K562 (cell line): ENCODE measurements around the gene POLK. TPM values are rescaled to one million over a fixed set of nuclear protein-coding genes. Genes with fewer than 3 reads are reported as not detected.
A peak's percentile ranks its signal among the peaks of the same experiment; 100 is the strongest.
"Not testable (repeated sequence)": the region's sequence is repeated elsewhere in the genome, so short reads cannot be mapped to it uniquely, and the experiment has no call there.

ENCODE experiments used
- ATAC-seq: fragments of 200-7000 bp; cut with Tn5 transposase; 3 replicates; pipeline ENCODE4 v1.9.1; 2020; ENCODE audit warnings: moderate library complexity
- BruUV-seq: library from RNA; stranded (reverse); fragments of 400-500 nt; replicated peaks from 2 replicates; lab custom pipeline; 2021; lab: Mats Ljungman, UMichigan
- CTCF ChIA-PET: fragments of 300-600 bp; formaldehyde crosslinking; extraction: SDS; loops from one replicate; lab custom pipeline; 2021; ENCODE audit warnings: low intra/inter-chr PET ratio; lab: Yijun Ruan, JAX
- POLR2A ChIA-PET: fragments of 300-600, 350-650 bp; sonication (Branson Sonifier 250); formaldehyde crosslinking; extraction: SDS; loops from one replicate; lab custom pipeline; 2021; ENCODE audit warnings: antibody characterized with exemption, inconsistent platforms; lab: Yijun Ruan, JAX
- DNase-seq, 4 experiments: peaks; one replicate each; pipeline versions ENCODE4 v3.0.0 to v3.0.0-alpha.2; 2011 to 2018; ENCODE audit warnings: low spot score in 3 of 4, mixed read lengths in 3 of 4; ENCODE audit errors: extremely low read depth in 1 of 4
- FAIRE-seq: peaks from 2 replicates; lab custom pipeline; 2011; peaks lifted over from hg19 to GRCh38; lab: Jason Lieb, UNC
- H2AFZ ChIP-seq: 2 replicates; pipeline ENCODE4 v1.6.0; 2011; ENCODE audit warnings: low read depth, low read length, control low read depth, inconsistent platforms
- H3K27ac ChIP-seq: fragments of 200-600 bp; 3 replicates; pipeline ENCODE4 v1.8.0; 2011; ENCODE audit warnings: low read depth, mild to moderate bottlenecking, control low read depth, inconsistent platforms, low read length, moderate library complexity, mixed read lengths; ENCODE audit errors: extremely low read depth
- H3K27me3 ChIP-seq, 2 experiments: fragments of 300-600 bp in 1 of 2; 2 replicates in 1 of 2; 3 replicates in 1 of 2; pipeline versions ENCODE4 v1.6.0 to v1.8.0; 2011; ENCODE audit warnings: inconsistent platforms in 2 of 2, low read length in 2 of 2, mild to moderate bottlenecking in 1 of 2, mixed read lengths in 1 of 2, moderate library complexity in 1 of 2; ENCODE audit not compliant: control insufficient read depth in 2 of 2, insufficient read depth in 2 of 2
- H3K36me3 ChIP-seq: fragments of 300-600 bp; 3 replicates; pipeline ENCODE4 v1.8.0; 2011; ENCODE audit warnings: mild to moderate bottlenecking, low read length, inconsistent platforms; ENCODE audit not compliant: control insufficient read depth, insufficient read depth
- H3K4me1 ChIP-seq, 2 experiments: fragments of 200-600 bp in 1 of 2; replicated peaks in 1 of 2; 2 replicates in 1 of 2; 3 replicates in 1 of 2; pipeline versions ENCODE4 v1.5.1 to v1.8.0; 2011; ENCODE audit warnings: inconsistent platforms in 2 of 2, low read length in 2 of 2, mild to moderate bottlenecking in 1 of 2, mixed read lengths in 1 of 2, moderate library complexity in 1 of 2; ENCODE audit not compliant: control insufficient read depth in 2 of 2, insufficient read depth in 2 of 2
- H3K4me2 ChIP-seq: 2 replicates; pipeline ENCODE4 v1.6.1; 2011; ENCODE audit warnings: low read length, control low read depth, inconsistent platforms, mixed read lengths; ENCODE audit not compliant: insufficient read depth
- H3K4me3 ChIP-seq: fragments of 200-600 bp; sonication (generic), shearing (Covaris generic); 2 replicates; pipeline ENCODE4 v1.5.1; 2016; ENCODE audit warnings: control low read depth, inconsistent platforms
- H3K79me2 ChIP-seq: fragments of 200-600 bp; 3 replicates; pipeline ENCODE4 v1.8.0; 2011; ENCODE audit warnings: low read length, inconsistent platforms; ENCODE audit not compliant: control insufficient read depth, insufficient read depth
- H3K9ac ChIP-seq, 2 experiments: 2 replicates each; pipeline versions ENCODE4 v1.6.0 to v1.6.1; 2011; ENCODE audit warnings: low read depth in 2 of 2, low read length in 2 of 2, control low read depth in 1 of 2, inconsistent platforms in 1 of 2, mild to moderate bottlenecking in 1 of 2, mixed read lengths in 1 of 2; ENCODE audit not compliant: insufficient read depth in 1 of 2
- H3K9me1 ChIP-seq: one replicate; pipeline ENCODE4 v1.6.0; 2011; ENCODE audit warnings: inconsistent platforms, mild to moderate bottlenecking, low read length, moderate library complexity; ENCODE audit not compliant: control insufficient read depth, insufficient read depth
- H3K9me3 ChIP-seq: replicated peaks from 2 replicates; pipeline ENCODE4 v1.5.1; 2011; ENCODE audit warnings: low read depth, low read length, inconsistent platforms; ENCODE audit not compliant: control insufficient read depth, insufficient read depth
- H4K20me1 ChIP-seq: replicated peaks from 2 replicates; pipeline ENCODE4 v1.6.1; 2011; ENCODE audit warnings: low read length, inconsistent platforms, mixed read lengths; ENCODE audit not compliant: control insufficient read depth, insufficient read depth
- ARID1B ChIP-seq: fragments of 450-650 bp; IDR thresholded peaks from 2 replicates; pipeline ENCODE4 v1.6.1; 2016; ENCODE audit warnings: antibody characterized with exemption, mild to moderate bottlenecking, inconsistent platforms
- CBFA2T2 ChIP-seq: fragments of 450-650 bp; conservative IDR thresholded peaks from 2 replicates; pipeline ENCODE4 v1.6.1; 2017; ENCODE audit warnings: mild to moderate bottlenecking
- CBFA2T3 ChIP-seq: fragments of 450-650 bp; IDR thresholded peaks from 2 replicates; pipeline ENCODE4 v1.6.1; 2017
- CC2D1A ChIP-seq: fragments of 450-650 bp; IDR thresholded peaks from 2 replicates; pipeline ENCODE4 v1.6.1; 2017; ENCODE audit warnings: mild to moderate bottlenecking
- CHAMP1 ChIP-seq: fragments of 450-650 bp; IDR thresholded peaks from 2 replicates; pipeline ENCODE4 v1.6.1; 2016; ENCODE audit warnings: mild to moderate bottlenecking
- CXXC5 ChIP-seq: fragments of 250-450 bp; sonication (Bioruptor Pico); IDR thresholded peaks from 2 replicates; pipeline ENCODE4 v1.8.0; 2022; ENCODE audit warnings: inconsistent platforms, mild to moderate bottlenecking, moderate library complexity
- HDAC1 ChIP-seq, 2 experiments: fragments of 450-650 bp; IDR thresholded peaks; 2 replicates each; pipeline ENCODE4 v1.6.1; 2016 to 2017; ENCODE audit warnings: inconsistent platforms in 1 of 2, mild to moderate bottlenecking in 1 of 2, moderate library complexity in 1 of 2
- KDM1A ChIP-seq, 2 experiments: fragments of 450-650 bp; IDR thresholded peaks; 2 replicates each; pipeline ENCODE4 v1.6.1; 2016; ENCODE audit warnings: mild to moderate bottlenecking in 2 of 2
- MAX ChIP-seq: sonication (generic); formaldehyde crosslinking; IDR thresholded peaks from 2 replicates; pipeline ENCODE4 v1.9.0; 2022; ENCODE audit warnings: mild to moderate bottlenecking, missing genetic modification reagents
- MLLT1 ChIP-seq, 2 experiments: fragments of 450-650 bp; IDR thresholded peaks; 2 replicates each; pipeline ENCODE4 v1.6.1; 2016
- MNT ChIP-seq, 2 experiments: fragments of 450-650 bp; conservative IDR thresholded peaks; 2 replicates each; pipeline ENCODE4 v1.6.1; 2017; ENCODE audit warnings: mild to moderate bottlenecking in 2 of 2, moderate library complexity in 2 of 2
- NCOR1 ChIP-seq: fragments of 450-650 bp; IDR thresholded peaks from 2 replicates; pipeline ENCODE4 v1.6.1; 2016; ENCODE audit warnings: mild to moderate bottlenecking, moderate library complexity
- POLR2AphosphoS5 ChIP-seq: IDR thresholded peaks from 2 replicates; pipeline ENCODE4 v1.6.1; 2011; ENCODE audit warnings: mild to moderate bottlenecking, low read depth, low read length, moderate library complexity; ENCODE audit not compliant: control insufficient read depth, insufficient read depth
- SMARCE1 ChIP-seq: fragments of 450-650 bp; IDR thresholded peaks from 2 replicates; pipeline ENCODE4 v1.7.1; 2016; ENCODE audit warnings: mild to moderate bottlenecking
- TAL1 ChIP-seq: fragments of 450-650 bp; IDR thresholded peaks from 2 replicates; pipeline ENCODE4 v1.6.1; 2016; ENCODE audit warnings: mild to moderate bottlenecking
- TCF3 ChIP-seq: sonication (generic); formaldehyde crosslinking; IDR thresholded peaks from 2 replicates; pipeline ENCODE4 v1.4.0; 2020; ENCODE audit warnings: mild to moderate bottlenecking, missing genetic modification reagents
- TEAD4 ChIP-seq, 2 experiments: sonication (generic) in 1 of 2; formaldehyde crosslinking in 1 of 2; IDR thresholded peaks; 2 replicates each; pipeline versions ENCODE4 v1.6.1 to v1.8.0; 2012 to 2022; ENCODE audit warnings: borderline replicate concordance in 1 of 2, inconsistent platforms in 1 of 2, low read length in 1 of 2, mild to moderate bottlenecking in 1 of 2, missing genetic modification reagents in 1 of 2
- TRIM24 ChIP-seq, 2 experiments: fragments of 450-650 bp; IDR thresholded peaks; 2 replicates each; pipeline ENCODE4 v1.6.1; 2016
- WGBS: fragments of 100-300 bp; shearing (Covaris generic); methylation state at CpG from one replicate; pipeline ENCODE4 v1.1.6; 2016; ENCODE audit warnings: low coverage, mixed read lengths; ENCODE audit not compliant: insufficient coverage; ENCODE audit errors: missing lambda C conversion rate; 5-methylcytosine and 5-hydroxymethylcytosine counted together
- in situ Hi-C: fragments of 300-500 bp; cut with MboI; formaldehyde crosslinking; loops from 4 replicates; pipeline ENCODE4 v1.15.0; 2018; ENCODE audit warnings: inconsistent platforms, mixed read lengths
- intact Hi-C: fragments of 100-400 bp; cut with micrococcal nuclease; formaldehyde crosslinking; loops from 2 replicates; pipeline ENCODE4 v1.14.2; 2022
- polyA plus RNA-seq, 8 experiments: library from polyadenylated mRNA; depleted of rRNA in 4 of 8; stranded (reverse) in 5 of 8; unstranded in 3 of 8; fragments of >200 nt; fragmentation: Nextera tagmentation in 2 of 8; fragmentation: Illumina TruSeq in 1 of 8; extraction: Ambion mirVana in 2 of 8; extraction: Trizol in 1 of 8; gene quantifications; 2 replicates each; pipeline versions ENCODE4 v1.2.1 to v1.2.3, GENCODE V29; 2011 to 2014; ENCODE audit warnings: inconsistent platforms in 1 of 8, missing spikeins in 1 of 8
- total RNA-seq, 7 experiments: library from RNA; depleted of rRNA in 6 of 7; stranded (reverse); fragments of >200 nt in 6 of 7; fragmentation: Illumina TruSeq in 2 of 7; extraction: Trizol in 2 of 7; gene quantifications; 2 replicates each; pipeline versions ENCODE4 v1.2.1 to v1.2.3, GENCODE V29; 2011 to 2021; ENCODE audit warnings: low replicate concordance in 1 of 7

POLK gene
- total and polyA plus RNA-seq, 9 of the 15 experiments (the other 6 are each of a cell fraction or from before 2014, with no cell fraction given) = 6.1 to 31.6 (median 16.5) TPM

GRCh38 chr5:75610859-75611310 is 99.2 kb downstream of the POLK start:
- H4K20me1 ChIP-seq; H3K9ac ChIP-seq; H2AFZ ChIP-seq; in situ Hi-C loops; H3K27me3 ChIP-seq; CTCF ChIA-PET; ATAC-seq; H3K79me2 ChIP-seq; H3K4me2 ChIP-seq; H3K36me3 ChIP-seq; POLR2A ChIA-PET; H3K9me1 ChIP-seq; H3K4me3 ChIP-seq; H3K9me3 ChIP-seq; H3K27ac ChIP-seq; BruUV-seq; intact Hi-C loops; TF ChIP-seq TEAD4 (CRISPR knock-in tag; IDR thresholded peaks at IDR 0.05; ENCODE audit: borderline replicate concordance): not testable (repeated sequence)
- FAIRE-seq (peak; percentile 97), DNase-seq (peak in 1 of 4 experiments; percentile 65)
- WGBS = 32% methylated on average over 9 of the region's 11 CpGs
- H3K4me1 ChIP-seq = peaks cover 16 to 18% of the 10 kb centered on the region in 2 experiments; a peak in 4 of 5 replicates
- TF ChIP-seq CHAMP1 (peak; percentile 23; the same call in 1 of the 2 replicates), ARID1B (peak; percentile 69; the same call in 1 of the 2 replicates), TRIM24 (IDR thresholded peaks at IDR 0.05) (peak in 1 of 2 experiments; percentile 51; a peak in 2 of 4 replicates), MNT (conservative IDR thresholded peaks at IDR 0.05) (0 out of 4 replicates have a peak, but pooled peaks of 1 of the 2 experiments have one; percentile 22), MLLT1 (IDR thresholded peaks at IDR 0.05) (peak in 1 of 2 experiments; percentile 64; a peak in 1 of 4 replicates), TEAD4 (IDR thresholded peaks at IDR 0.05; ENCODE audit: low read length) (peak; percentile 33; the same call in 1 of the 2 replicates), POLR2AphosphoS5 (0 out of 2 replicates have a peak, but pooled peaks have one; percentile 36), MAX (CRISPR knock-in tag) (peak; percentile 79), KDM1A (IDR thresholded peaks at IDR 0.05) (peak; percentile 57 to 63), TCF3 (CRISPR knock-in tag) (peak; percentile 74), SMARCE1 (peak; percentile 27; the same call in 1 of the 2 replicates), CXXC5 (peak; percentile 44; the same call in 1 of the 2 replicates), HDAC1 (IDR thresholded peaks at IDR 0.05) (peak in 1 of 2 experiments; percentile 40; a peak in 1 of 4 replicates), CC2D1A (0 out of 2 replicates have a peak, but pooled peaks have one; percentile 16), CBFA2T2 (peak; percentile 80), TAL1 (peak; percentile 70; the same call in 1 of the 2 replicates), CBFA2T3 (peak; percentile 86), NCOR1 (peak; percentile 57; the same call in 1 of the 2 replicates)
